Large intestine (tissue), 3 donors: ENCODE measurements around the gene ADAMTS4. TPM values are rescaled to one million over a fixed set of nuclear protein-coding genes. Genes with fewer than 3 reads are reported as not detected.
"Not testable (repeated sequence)": the region's sequence is repeated elsewhere in the genome, so short reads cannot be mapped to it uniquely, and the experiment has no call there.

Experiments
- DNase-seq, 2 donors: peaks; one replicate each; pipeline versions ENCODE4 v3.0.0 to v3.0.0-alpha.2; 2013
- H3K27ac ChIP-seq: one replicate; pipeline ENCODE4 v1.5.1; 2013; ENCODE audit warnings: low read length
- H3K27me3 ChIP-seq: 2 replicates; pipeline ENCODE4 v1.6.1; 2013; ENCODE audit warnings: low read length; ENCODE audit not compliant: control insufficient read depth, insufficient read depth
- H3K36me3 ChIP-seq: 2 replicates; pipeline ENCODE4 v1.6.1; 2013; ENCODE audit warnings: low read length; ENCODE audit not compliant: control insufficient read depth, insufficient read depth
- H3K4me1 ChIP-seq: one replicate; pipeline ENCODE4 v1.6.1; 2013; ENCODE audit warnings: low read length; ENCODE audit not compliant: control insufficient read depth, insufficient read depth
- H3K4me3 ChIP-seq: one replicate; pipeline ENCODE4 v1.5.1; 2013; ENCODE audit warnings: low read length
- H3K9me3 ChIP-seq: one replicate; pipeline ENCODE4 v1.6.1; 2013; ENCODE audit warnings: mild to moderate bottlenecking, low read depth, low read length, moderate library complexity; ENCODE audit not compliant: control insufficient read depth
- whole genome bisulfite sequencing: methylation state at CpG from one replicate; pipeline ENCODE4 v1.1.5; 2013; ENCODE audit warnings: low lambda C conversion rate; ENCODE audit not compliant: insufficient coverage; 5-methylcytosine and 5-hydroxymethylcytosine counted together
- polyA plus RNA-seq: library from polyadenylated mRNA; unstranded; fragments of 120-200 nt; gene quantifications from one replicate; pipeline ENCODE4 v1.2.1, GENCODE V29; 2013

Gene ADAMTS4
- polyA plus RNA-seq, 1 donor, result 1.2 TPM

DNA sequence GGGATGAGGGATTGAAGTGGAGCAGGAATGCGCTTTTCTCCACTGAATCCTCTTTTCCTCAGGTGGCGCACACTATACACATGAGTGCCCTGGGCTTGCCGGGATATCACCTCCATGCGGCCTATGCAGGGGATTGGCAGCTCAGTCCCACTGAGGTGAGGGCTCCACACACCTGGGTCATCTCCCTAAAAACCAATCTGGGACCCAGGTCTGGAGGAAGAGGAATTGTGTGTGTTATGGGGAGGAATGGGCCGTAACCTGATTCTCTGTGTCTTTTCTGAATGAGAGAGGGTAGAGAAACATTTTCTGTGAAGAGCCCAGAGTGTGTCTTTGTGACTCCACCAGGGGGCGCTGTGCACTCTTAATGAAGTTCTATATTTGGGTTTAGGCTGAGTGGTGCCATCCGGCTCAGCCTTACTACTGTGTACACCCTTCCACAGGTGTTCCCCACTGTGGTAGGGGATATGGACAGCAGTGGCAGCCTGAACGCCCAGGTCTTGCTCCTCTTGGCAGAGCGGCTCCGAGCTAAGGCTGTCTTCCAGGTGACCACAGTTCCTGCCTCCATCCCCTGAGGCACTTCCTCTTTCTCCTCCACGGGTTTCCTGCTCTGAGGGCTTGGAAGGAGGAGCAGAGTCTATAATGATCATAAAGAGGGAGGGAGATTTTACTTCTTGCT is 28.5 kb upstream of the ADAMTS4 start:
- Histone ChIP-seq H3K4me3 (peak overlapping the region; percentile 77), H3K27me3 (no peaks in the 10 kb centered on the region), H3K9me3 (no peaks in the 10 kb centered on the region), H3K27ac (peak overlapping the region; percentile 46), H3K36me3 (peaks cover 31% of the 10 kb centered on the region), H3K4me1 (peaks cover 68% of the 10 kb centered on the region)
- DNase-seq, result peak in 1 of 2 donors; percentile 76
- WGBS, result no CpG with 5 or more reads among the region's 11 CpGs

DNA sequence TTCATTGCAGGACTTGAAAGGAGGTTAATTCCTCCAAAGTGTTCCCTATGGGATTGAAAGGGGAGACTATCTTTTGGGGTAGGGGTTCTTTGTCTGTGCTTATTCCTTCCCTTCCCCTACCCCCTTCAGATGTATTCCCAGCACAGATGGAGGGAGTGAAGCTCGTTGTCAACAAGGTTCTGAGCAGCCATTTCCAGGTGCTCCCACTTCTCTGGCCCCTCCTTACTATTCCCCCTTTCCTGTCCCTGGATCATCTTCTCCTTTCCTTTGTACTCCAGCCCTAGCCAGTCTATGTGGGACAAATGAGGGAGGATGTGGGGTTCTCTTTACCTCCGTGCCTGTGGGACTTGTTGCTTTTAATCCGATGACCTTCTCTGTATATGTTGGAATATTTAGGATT is 27.9 kb upstream of the ADAMTS4 start:
- Histone ChIP-seq H3K36me3 (peaks cover 31% of the 10 kb centered on the region), H3K9me3 (no peaks in the 10 kb centered on the region), H3K27me3 (no peaks in the 10 kb centered on the region), H3K4me1 (peaks cover 68% of the 10 kb centered on the region), H3K27ac (peak overlapping the region; percentile 46), H3K4me3 (peak overlapping the region; percentile 77)
- no peak for DNase-seq
- no CpG with 5 or more reads among the region's 3 CpGs for WGBS

DNA sequence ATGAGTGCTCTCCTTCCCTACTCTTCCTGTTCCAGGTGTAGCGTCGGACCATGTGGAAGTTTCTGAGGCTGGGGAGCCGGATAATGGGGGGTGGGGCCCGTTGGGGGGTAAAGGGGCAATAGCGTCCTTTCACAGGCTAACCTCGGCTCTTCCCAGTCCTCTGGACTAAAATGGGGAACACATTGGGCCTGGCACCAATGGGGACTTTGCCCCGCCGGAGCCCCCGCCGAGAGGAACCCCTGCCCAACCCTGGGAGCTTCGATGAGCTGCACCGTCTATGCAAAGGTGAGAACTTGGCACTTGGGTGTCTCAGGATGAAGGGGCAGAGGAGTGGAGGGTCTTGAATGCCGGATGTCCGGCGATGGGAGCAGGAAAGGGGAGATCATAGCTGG is 27.5 kb upstream of the ADAMTS4 start:
- H3K36me3 ChIP-seq, result peaks cover 31% of the 10 kb centered on the region
- peaks cover 68% of the 10 kb centered on the region for H3K4me1 ChIP-seq
- no peak for DNase-seq
- H3K27me3 ChIP-seq, result no peaks in the 10 kb centered on the region
- no CpG with 5 or more reads among the region's 15 CpGs for WGBS
- H3K9me3 ChIP-seq, result no peaks in the 10 kb centered on the region
- H3K4me3 ChIP-seq, result peak overlapping the region; percentile 77
- peak overlapping the region; percentile 46 for H3K27ac ChIP-seq

DNA sequence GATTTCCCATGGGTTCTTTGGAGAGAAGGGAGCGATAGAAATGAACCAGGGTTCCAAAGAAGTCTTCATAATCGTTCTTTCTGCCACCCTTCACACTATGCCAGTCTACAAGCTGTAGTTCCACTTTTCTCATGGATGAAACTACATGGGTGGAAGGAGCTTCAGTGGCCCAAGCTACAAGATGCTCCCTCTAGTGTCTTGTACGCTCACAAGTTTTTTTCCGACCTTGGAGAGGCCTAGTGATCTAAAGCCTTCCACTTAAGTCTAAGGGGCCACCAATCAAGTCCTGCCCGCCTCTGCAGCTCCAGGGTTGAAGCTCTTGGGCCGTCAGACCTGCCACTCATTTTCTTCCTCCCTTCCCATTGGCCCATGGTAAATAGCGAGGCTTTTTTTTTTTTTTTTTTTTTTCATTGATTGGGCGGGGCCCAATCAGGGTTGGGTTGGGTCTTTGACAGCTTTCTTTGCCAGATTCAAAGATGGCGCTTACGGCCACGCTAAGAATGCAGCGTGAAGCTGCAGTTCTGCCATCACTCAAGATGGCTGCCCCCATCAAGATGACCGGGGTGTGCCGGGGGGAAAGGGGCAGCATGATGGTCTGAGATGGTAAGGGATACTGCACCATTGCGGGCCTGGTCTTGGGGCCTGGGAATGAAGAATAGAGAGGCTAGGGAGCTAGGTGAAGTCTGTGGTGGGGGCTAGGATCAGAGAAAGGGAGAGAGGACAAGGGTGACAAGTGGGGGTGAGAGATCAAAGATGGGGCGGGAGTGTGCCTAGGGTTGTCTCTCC is 26.9 kb upstream of the ADAMTS4 start, which contains the start of gene TOMM40L:
TOMM40L (plus strand) TSS at position 527 of the 786 bp plus-strand sequence. CDS start 430 bp downstream, outside the sequence.
- Histone ChIP-seq H3K27me3 (no peaks in the 10 kb centered on the region), H3K27ac (peak within 1 kb of the TSS; percentile 95), H3K4me1 (peaks cover 70% of the 10 kb centered on the region), H3K4me3 (peak within 1 kb of the TSS; percentile 77), H3K9me3 (no peaks in the 10 kb centered on the region), H3K36me3 (peaks cover 28% of the 10 kb centered on the region)
- WGBS, result 0% methylated on average over 1 of the region's 16 CpGs
- DNase-seq, result peak; percentile 98 to 99

DNA sequence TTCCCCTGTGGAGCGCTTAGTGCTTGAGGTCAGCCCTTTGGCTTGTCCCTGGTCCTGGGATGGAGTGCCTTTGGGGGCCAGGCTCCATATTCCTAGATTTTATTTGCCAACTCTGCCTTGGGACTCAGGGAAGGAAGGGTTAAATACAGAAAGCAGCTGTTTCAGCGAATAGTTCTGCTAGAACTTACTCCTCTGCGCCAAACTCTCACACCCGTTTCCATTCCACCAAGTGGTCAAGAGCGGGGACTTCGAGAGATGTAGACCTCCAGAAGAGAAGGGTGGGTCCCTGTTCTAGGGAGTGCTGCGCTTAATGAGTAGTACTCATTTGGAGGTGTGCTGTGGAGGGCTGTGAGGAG is 26.3 kb upstream of the ADAMTS4 start:
- DNase-seq, result no peak
- Histone ChIP-seq H3K27me3 (no peaks in the 10 kb centered on the region), H3K9me3 (no peaks in the 10 kb centered on the region), H3K4me1 (peaks cover 73% of the 10 kb centered on the region), H3K4me3 (no peak overlapping the region), H3K27ac (peak overlapping the region; percentile 95), H3K36me3 (peaks cover 22% of the 10 kb centered on the region)
- WGBS, result no CpG with 5 or more reads among the region's 7 CpGs

DNA sequence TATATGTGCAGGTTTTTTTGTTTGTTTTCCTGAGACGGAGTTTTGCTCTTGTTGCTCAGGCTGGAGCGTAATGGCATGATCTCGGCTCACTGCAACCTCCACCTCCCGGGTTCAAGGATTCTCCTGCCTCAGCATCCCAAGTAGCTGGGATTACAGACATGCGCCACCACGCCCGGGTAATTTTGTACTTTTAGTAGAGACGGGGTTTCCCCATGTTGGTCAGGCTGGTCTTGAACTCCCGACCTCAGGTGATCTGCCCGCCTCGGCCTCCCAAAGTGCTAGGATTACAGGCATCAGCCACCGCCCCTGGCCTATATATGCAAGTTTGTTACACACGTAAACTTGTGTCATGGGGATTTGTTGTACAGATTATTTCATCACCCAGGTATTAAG is 25.8 kb upstream of the ADAMTS4 start:
- peaks cover 18% of the 10 kb centered on the region for H3K36me3 ChIP-seq
- not testable (repeated sequence) for H3K4me3 ChIP-seq, DNase-seq, H3K9me3 ChIP-seq, H3K27me3 ChIP-seq
- peaks cover 72% of the 10 kb centered on the region for H3K4me1 ChIP-seq
- 30% methylated on average over 2 of the region's 13 CpGs for WGBS
- peak overlapping the region; percentile 95 for H3K27ac ChIP-seq

DNA sequence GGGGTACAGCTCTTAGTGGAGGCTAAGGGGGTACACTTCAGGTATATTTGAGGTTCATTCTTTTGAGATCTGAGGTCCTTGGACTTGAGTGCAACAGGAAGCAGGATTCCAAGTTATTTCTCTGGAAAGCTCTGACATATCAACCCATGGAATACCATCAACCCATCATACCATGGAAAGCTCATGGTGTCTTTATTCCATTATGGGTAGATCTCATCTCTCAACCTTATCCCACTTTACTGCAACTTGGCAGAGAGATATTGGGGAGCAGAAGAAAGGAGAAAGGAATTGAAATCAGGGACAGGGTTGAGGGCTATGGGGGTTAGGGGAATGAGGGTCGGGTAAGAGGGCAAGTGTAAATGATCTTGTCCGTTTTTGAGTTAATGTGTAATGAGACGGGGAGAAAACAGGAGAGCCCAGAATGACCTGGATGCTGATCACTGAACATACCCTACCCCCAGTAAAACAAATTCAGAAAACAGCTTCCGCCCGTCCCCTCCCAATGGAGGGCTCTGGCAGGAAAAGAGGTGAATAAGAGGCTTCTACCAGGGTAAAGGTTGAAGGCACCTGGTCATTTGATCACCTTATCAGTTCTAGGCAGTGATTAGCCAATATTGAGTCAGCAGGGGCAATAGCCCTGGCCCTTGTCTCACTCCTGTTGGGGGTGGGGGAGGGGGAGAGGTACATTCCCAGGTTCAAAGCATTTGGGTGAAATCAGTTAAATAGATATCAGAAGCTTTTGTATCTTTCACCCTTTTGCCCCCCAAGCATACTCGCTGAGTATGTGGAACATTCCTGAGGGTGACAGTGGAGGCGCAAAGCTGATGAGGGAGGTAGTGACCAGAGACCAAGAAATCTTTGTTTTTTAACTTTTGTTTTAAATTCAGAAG is 25.2 kb upstream of the ADAMTS4 start:
- Histone ChIP-seq H3K9me3 (no peaks in the 10 kb centered on the region), H3K27ac (peak overlapping the region; percentile 95), H3K4me1 (peaks cover 73% of the 10 kb centered on the region), H3K36me3 (peaks cover 12% of the 10 kb centered on the region), H3K27me3 (no peaks in the 10 kb centered on the region), H3K4me3 (no peak overlapping the region)
- DNase-seq, result peak; percentile 85 to 93
- WGBS, result 20% methylated on average over 1 of the region's 7 CpGs

DNA sequence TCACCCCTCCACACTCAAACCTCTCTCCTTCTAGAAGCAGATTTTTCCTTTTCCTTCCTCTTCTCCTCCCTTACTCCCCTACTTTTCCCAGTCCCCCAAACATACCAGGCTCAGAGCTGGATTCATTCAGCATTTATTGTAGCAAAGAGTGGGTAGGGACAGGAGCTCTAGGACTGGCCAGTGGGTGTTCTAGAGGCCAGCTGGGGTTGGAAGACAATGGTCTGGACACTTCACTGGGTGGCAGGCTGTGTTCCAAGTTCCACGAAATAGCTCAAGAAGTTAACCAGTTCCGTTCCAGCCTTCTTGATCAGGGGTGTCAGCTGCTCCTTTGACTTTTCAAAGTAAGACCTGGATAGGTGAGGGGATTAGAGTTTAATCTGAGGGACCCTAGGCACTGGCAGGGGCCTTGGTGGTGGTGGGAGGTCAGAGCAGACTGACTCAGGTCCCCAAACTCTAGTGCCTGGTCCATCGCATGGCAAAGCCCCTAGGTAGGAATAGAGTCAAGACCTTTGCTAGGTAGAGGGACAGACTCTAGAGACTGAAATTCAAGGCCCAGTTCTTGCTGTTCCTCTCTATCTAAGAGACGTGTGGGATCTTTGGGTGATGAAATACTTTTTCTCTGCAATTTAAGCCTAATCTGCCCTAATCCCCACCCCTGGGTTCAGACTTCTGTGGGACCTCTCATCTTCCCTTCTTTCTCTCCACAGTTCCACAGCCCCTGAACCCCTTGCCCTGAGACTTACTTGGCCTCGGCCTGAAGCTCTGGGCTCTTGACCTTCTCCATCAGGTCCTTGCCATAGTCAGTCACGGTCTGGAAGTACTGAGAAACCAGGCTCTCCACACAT is 23.5 kb upstream of the ADAMTS4 start:
- H3K4me3 ChIP-seq, result no peak overlapping the region
- peak overlapping the region; percentile 95 for H3K27ac ChIP-seq
- WGBS, result no CpG with 5 or more reads among the region's 6 CpGs
- H3K9me3 ChIP-seq, result no peaks in the 10 kb centered on the region
- peaks cover 73% of the 10 kb centered on the region for H3K4me1 ChIP-seq
- no peaks in the 10 kb centered on the region for H3K36me3 ChIP-seq
- no peaks in the 10 kb centered on the region for H3K27me3 ChIP-seq
- DNase-seq, result no peak

DNA sequence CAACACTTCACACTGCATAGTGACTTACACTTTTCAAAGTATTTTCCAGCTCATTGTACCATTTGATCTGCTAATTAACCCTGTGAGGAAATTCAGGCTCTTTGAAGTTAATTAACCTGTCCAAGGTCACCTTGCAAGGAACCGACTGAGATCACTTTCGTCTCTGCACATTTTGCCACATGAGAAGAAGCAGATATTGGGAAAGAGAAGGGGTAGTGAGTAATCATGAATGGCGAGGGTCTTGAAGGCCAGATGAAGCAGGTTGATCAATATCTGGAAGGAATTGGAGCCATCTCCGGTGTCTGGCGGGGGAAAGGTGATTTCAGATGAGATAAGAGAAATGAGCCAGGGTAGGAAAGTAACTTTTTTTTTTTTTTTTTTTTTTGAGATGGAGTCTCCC is 21.1 kb upstream of the ADAMTS4 start:
- Histone ChIP-seq H3K4me1 (peaks cover 69% of the 10 kb centered on the region), H3K4me3 (no peak overlapping the region), H3K9me3 (no peaks in the 10 kb centered on the region), H3K36me3 (peaks cover 4% of the 10 kb centered on the region), H3K27me3 (no peaks in the 10 kb centered on the region), H3K27ac (peak overlapping the region; percentile 89)
- no peak for DNase-seq
- WGBS, result no CpG with 5 or more reads among the region's 5 CpGs
